ENCODE data around the gene SLC47A2.

- no peak for TF ChIP-seq POLR2AphosphoS5 (IDR thresholded peaks at IDR 0.05; ENCODE audit: low read depth, low read length)
- TF ChIP-seq, protein P1, sequence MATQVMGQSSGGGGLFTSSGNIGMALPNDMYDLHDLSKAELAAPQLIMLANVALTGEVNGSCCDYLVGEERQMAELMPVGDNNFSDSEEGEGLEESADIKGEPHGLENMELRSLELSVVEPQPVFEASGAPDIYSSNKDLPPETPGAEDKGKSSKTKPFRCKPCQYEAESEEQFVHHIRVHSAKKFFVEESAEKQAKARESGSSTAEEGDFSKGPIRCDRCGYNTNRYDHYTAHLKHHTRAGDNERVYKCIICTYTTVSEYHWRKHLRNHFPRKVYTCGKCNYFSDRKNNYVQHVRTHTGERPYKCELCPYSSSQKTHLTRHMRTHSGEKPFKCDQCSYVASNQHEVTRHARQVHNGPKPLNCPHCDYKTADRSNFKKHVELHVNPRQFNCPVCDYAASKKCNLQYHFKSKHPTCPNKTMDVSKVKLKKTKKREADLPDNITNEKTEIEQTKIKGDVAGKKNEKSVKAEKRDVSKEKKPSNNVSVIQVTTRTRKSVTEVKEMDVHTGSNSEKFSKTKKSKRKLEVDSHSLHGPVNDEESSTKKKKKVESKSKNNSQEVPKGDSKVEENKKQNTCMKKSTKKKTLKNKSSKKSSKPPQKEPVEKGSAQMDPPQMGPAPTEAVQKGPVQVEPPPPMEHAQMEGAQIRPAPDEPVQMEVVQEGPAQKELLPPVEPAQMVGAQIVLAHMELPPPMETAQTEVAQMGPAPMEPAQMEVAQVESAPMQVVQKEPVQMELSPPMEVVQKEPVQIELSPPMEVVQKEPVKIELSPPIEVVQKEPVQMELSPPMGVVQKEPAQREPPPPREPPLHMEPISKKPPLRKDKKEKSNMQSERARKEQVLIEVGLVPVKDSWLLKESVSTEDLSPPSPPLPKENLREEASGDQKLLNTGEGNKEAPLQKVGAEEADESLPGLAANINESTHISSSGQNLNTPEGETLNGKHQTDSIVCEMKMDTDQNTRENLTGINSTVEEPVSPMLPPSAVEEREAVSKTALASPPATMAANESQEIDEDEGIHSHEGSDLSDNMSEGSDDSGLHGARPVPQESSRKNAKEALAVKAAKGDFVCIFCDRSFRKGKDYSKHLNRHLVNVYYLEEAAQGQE (IDR thresholded peaks at IDR 0.05; ENCODE audit: insufficient read depth in 1 of 2, low read depth in 2 of 2, low read length in 2 of 2) = no peak
These were observed 45.0 kb downstream of the SLC47A2 start for GRCh38 chr17:19671433-19671832.

All from PFSK-1 (cell line).